Measurements from ENCODE around the gene STOML1.
A peak's percentile ranks its signal among the peaks of the same experiment; 100 is the strongest.
"Not testable (repeated sequence)": the region's sequence is repeated elsewhere in the genome, so short reads cannot be mapped to it uniquely, and the experiment has no call there.

Gene STOML1

DNA sequence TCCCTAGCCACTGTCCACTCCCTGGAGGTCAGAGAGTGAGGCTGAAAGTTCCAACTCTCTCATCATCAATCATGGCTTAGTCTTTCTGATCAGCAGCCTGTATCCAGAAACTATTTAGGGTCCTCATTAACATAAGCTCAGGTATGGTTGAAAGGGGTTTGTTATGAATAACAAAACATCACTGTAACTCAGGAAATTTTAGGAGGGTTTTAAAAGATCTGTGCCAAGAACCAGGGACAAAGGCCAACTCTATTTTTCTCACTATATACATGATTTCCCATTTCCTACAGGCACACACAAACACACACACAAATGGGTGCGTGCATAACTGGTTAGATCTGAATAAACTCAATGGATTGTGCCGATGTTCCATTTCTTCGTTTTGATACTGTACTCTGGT lies 23.6 kb downstream of the STOML1 start:
- no peak for DNase-seq (ENCODE audit: insufficient read length)
- FAIRE-seq = no peak
- no peak for TF ChIP-seq TAF1 (IDR thresholded peaks at IDR 0.05; ENCODE audit: borderline replicate concordance, low read depth, low read length)
- no peak for TF ChIP-seq POLR2A (IDR thresholded peaks at IDR 0.05; ENCODE audit: low read depth, low read length)
- no peak for TF ChIP-seq POLR2AphosphoS5 (IDR thresholded peaks at IDR 0.05; ENCODE audit: low read depth, low read length)

GRCh38 chr15:73965758-73966113 lies 26.4 kb downstream of the STOML1 start:
- DNase-seq (ENCODE audit: insufficient read length) (no peak), FAIRE-seq (peak; percentile 70)
- TF ChIP-seq TAF1 (IDR thresholded peaks at IDR 0.05; ENCODE audit: borderline replicate concordance, low read depth, low read length) = no peak
- no peak for TF ChIP-seq POLR2A (IDR thresholded peaks at IDR 0.05; ENCODE audit: low read depth, low read length)
- 0 out of 2 replicates have a peak, but pooled peaks have one; percentile 24 for TF ChIP-seq POLR2AphosphoS5 (IDR thresholded peaks at IDR 0.05; ENCODE audit: low read depth, low read length)

- DNase-seq (ENCODE audit: insufficient read length) (no peak), FAIRE-seq (no peak)
- TF ChIP-seq TAF1 (IDR thresholded peaks at IDR 0.05; ENCODE audit: borderline replicate concordance, low read depth, low read length) (no peak), POLR2A (IDR thresholded peaks at IDR 0.05; ENCODE audit: low read depth, low read length) (no peak), POLR2AphosphoS5 (IDR thresholded peaks at IDR 0.05; ENCODE audit: low read depth, low read length) (no peak)
Measured at GRCh38 chr15:73965094-73965757, 26.9 kb downstream of the STOML1 start.

DNA sequence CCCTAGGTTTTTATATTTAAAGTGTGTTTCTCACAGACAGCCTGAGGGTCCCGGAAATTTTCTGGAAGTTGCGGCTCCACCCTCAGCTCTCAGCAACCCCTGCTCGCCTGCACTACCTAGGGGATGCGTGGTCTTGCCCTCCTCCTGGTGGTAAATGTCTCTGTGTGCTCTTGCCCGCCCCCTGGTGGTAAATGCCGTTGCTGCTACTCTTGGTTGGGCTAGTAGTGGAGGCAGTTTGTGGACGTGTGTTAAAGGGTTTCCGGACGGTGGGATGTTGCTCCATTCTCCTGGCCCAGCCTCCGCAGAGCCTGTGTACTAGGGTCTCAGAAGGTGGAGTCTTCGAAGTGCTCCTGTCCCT lies 27.4 kb downstream of the STOML1 start:
- DNase-seq (ENCODE audit: insufficient read length) = peak; percentile 65
- FAIRE-seq = peak; percentile 92
- TF ChIP-seq POLR2A (IDR thresholded peaks at IDR 0.05; ENCODE audit: low read depth, low read length) (no peak), POLR2AphosphoS5 (IDR thresholded peaks at IDR 0.05; ENCODE audit: low read depth, low read length) (no peak), TAF1 (IDR thresholded peaks at IDR 0.05; ENCODE audit: borderline replicate concordance, low read depth, low read length) (no peak)

DNA sequence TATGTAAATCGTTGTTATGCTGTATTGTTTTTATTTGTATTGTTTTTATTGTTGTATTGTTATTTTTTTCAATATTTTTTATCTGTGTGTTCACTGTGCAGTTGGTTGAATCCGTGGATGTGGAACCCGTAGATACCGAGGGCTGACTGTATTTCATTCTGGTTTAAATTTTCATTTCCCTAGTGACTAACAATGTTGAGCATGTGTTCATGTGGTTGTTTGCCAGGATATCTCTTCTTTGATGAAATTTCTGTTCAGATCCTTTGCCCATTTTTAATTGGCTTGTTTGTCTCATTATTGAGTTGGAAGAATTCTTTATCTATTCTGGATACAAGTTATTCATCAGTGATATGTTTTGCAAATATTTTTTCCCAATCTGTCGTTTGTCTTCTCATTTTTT lies 29.7 kb downstream of the STOML1 start:
- no peak for DNase-seq (ENCODE audit: insufficient read length)
- FAIRE-seq = no peak
- no peak for TF ChIP-seq POLR2AphosphoS5 (IDR thresholded peaks at IDR 0.05; ENCODE audit: low read depth, low read length)

DNA sequence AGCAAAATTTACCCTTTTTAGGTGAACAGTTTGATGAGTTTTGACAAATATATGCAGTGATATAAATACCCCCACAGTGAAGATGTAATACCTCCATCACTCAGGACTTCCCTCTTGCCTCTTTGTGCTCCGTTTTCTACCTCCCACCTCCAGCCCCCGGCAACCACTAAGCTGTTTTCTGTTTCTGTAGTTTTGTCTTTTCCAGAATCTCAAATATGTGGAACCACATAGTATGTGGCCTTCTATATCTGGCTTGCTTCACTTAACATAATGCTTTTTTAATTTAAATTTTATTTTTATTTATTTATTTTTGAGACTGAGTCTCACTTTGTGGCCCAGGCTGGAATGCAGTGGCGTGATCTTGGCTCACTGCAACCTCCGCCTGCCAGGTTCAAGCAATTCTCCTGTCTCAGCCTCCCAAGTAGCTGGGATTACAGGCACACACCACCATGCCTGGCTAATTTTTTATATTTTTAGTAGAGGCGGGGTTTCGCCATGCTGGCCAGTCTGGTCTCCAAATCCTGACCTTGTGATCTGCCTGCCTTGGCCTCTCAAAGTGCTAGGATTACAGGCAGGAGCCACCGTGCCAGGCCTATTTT lies 31.5 kb downstream of the STOML1 start:
- not testable (repeated sequence) for DNase-seq (ENCODE audit: insufficient read length); FAIRE-seq

GRCh38 chr15:73959801-73960200 lies 32.3 kb downstream of the STOML1 start:
- no peak for DNase-seq (ENCODE audit: insufficient read length)
- no peak for FAIRE-seq
- TF ChIP-seq POLR2AphosphoS5 (IDR thresholded peaks at IDR 0.05; ENCODE audit: low read depth, low read length) = no peak
- TF ChIP-seq POLR2A (IDR thresholded peaks at IDR 0.05; ENCODE audit: low read depth, low read length) = no peak
- no peak for TF ChIP-seq TAF1 (IDR thresholded peaks at IDR 0.05; ENCODE audit: borderline replicate concordance, low read depth, low read length)

DNA sequence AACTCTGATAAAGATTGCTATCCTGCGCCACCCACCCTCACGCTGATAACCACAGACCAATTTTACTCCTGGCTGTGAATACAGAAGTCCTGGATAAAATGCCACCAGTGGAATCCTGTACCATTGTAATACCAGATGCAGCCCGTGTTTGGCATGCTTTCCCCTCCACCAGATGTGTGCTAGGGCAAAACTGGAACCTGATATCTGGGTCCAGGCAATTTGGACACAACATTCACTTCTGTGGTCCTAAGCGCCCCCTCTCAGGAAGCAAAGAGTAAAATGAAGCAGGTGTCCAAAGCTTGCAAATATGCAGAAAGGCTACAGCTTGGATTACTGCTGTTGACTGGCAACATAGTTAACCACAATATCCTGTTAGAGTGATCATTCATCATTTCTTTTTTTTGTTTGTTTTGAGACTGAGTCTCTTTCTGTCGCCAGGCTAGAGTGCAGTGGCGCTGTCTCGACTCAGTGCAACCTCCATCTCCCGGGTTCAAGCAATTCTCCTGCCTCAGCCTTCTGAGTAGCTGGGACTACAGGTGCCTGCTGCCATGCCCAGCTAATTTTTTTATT lies 33.0 kb downstream of the STOML1 start:
- TF ChIP-seq POLR2A (IDR thresholded peaks at IDR 0.05; ENCODE audit: low read depth, low read length) (no peak), TAF1 (IDR thresholded peaks at IDR 0.05; ENCODE audit: borderline replicate concordance, low read depth, low read length) (no peak), POLR2AphosphoS5 (IDR thresholded peaks at IDR 0.05; ENCODE audit: low read depth, low read length) (no peak)
- DNase-seq (ENCODE audit: insufficient read length) (peak; percentile 7), FAIRE-seq (no peak)

DNA sequence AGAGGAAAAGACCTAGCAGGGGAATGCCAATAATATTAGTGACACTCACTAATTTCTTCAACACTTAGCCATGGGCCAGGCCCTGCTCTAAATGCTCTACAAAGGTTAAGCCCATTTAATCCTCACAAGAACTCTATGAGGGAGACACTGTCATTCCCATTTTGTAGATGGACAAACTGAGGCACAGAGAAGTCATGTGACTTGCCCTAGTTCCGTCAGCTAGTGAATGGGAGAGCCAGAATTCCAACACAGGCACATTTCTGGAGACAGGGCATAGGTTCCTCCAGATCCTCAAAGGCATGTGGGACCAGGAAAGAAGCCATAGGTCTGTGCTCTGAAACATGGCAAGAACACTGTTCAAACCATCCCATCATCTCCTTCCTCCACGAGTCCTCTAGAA lies 34.3 kb downstream of the STOML1 start:
- FAIRE-seq (no peak), DNase-seq (ENCODE audit: insufficient read length) (no peak)
- TF ChIP-seq POLR2A (IDR thresholded peaks at IDR 0.05; ENCODE audit: low read depth, low read length) = no peak
- no peak for TF ChIP-seq TAF1 (IDR thresholded peaks at IDR 0.05; ENCODE audit: borderline replicate concordance, low read depth, low read length)
- TF ChIP-seq POLR2AphosphoS5 (IDR thresholded peaks at IDR 0.05; ENCODE audit: low read depth, low read length) = no peak

DNA sequence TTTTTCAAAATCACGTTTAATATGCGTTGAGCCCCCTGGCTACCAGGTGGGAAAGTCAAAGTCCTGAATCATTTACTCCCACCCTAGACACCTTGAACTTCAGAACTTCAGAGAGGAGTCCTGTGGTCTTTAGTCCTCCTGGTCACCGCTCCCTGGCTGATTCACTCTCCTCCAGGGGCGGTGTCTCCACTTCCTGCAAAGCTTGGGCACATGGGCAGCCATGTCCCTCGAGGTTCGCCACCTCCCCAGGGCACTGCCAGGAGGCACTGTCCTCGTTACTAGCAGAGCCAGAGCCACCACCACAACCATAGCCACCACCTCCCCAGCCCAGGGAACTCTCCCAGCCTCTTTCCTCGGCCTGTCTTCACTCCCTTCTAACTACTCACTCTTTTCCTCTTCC lies 34.8 kb downstream of the STOML1 start:
- TF ChIP-seq POLR2AphosphoS5 (IDR thresholded peaks at IDR 0.05; ENCODE audit: low read depth, low read length) = no peak
- TF ChIP-seq TAF1 (IDR thresholded peaks at IDR 0.05; ENCODE audit: borderline replicate concordance, low read depth, low read length) = no peak
- TF ChIP-seq POLR2A (IDR thresholded peaks at IDR 0.05; ENCODE audit: low read depth, low read length) = no peak
- peak; percentile 8 for DNase-seq (ENCODE audit: insufficient read length)
- no peak for FAIRE-seq

DNA sequence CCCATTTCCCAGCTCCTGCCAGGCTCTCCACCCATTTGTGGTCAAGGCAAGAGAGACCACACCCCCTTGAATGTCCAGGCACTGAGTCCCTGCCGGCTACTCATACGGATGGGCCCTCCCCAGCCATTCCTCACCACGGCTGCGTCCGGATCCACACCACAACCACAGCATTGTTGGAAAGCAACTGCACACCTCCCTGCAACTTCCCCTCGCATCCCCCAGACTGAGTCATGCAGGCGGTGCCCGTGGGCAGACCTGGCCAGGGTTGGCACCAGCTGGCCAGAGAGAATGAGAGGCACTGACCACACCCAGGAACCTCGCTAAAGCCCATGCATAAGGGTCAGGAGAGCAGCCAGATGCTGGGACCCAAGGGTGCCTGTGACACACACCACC lies 35.4 kb downstream of the STOML1 start:
- TF ChIP-seq POLR2A (IDR thresholded peaks at IDR 0.05; ENCODE audit: low read depth, low read length) (no peak), POLR2AphosphoS5 (IDR thresholded peaks at IDR 0.05; ENCODE audit: low read depth, low read length) (no peak), TAF1 (IDR thresholded peaks at IDR 0.05; ENCODE audit: borderline replicate concordance, low read depth, low read length) (no peak)
- no peak for FAIRE-seq
- peak; percentile 10 for DNase-seq (ENCODE audit: insufficient read length)

DNA sequence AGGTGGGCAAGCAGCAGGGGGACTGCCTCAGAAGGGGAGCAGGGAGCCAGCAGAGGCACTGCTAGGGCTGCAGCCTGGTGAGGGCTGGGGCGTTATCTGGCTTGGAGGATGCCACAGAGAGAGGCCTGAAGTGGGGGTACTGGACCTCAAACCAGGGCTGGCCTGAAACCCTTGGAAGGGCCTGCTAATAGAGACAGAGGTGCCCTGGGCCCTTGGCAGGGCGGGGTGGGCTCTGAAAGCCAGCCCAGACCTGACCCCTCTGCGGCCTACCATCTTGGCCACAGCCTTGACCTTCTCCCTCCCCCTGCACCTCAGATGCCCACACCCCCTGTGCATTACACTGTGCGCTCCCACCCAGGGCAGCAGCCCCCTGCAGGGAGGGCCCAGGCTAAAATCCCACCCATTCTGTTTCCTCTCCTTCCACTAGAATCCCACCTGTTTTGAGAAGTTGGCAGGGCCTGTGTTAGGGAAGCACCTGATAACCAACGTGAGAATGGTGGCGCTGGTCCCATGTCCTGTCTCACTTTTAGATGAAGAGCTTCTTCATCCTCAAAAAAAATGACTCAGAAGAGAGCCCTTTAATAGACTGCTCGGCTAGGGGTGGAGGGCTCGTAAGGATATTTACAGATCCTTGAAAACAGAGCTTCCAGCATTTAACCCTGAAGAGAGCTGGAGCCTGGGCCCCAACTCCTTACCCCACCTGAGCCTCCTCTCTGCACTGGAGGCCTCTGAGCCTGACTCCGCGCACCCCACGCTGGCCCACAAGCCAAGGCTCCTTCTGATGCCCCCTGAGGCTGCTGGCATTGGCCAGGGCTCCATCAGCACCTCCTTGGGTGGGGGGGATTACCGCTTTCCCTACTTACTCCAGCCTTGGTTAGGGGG lies 36.0 kb downstream of the STOML1 start:
- DNase-seq (ENCODE audit: insufficient read length) = peak; percentile 10
- no peak for FAIRE-seq
- TF ChIP-seq POLR2AphosphoS5 (IDR thresholded peaks at IDR 0.05; ENCODE audit: low read depth, low read length) (no peak), POLR2A (IDR thresholded peaks at IDR 0.05; ENCODE audit: low read depth, low read length) (no peak), TAF1 (IDR thresholded peaks at IDR 0.05; ENCODE audit: borderline replicate concordance, low read depth, low read length) (no peak)

Data from GM12892 (cell line).